ENCODE measurements around the gene EYS.

EYS gene

GRCh38 chr6:63793465-63794137, 1913.4 kb downstream of the EYS start:
- Histone ChIP-seq H3K9me3 (ENCODE audit: control insufficient read depth, low read length) (no peaks in the 10 kb centered on the region), H2AK5ac (ENCODE audit: low read length, severe bottlenecking) (no peak overlapping the region), H3K23ac (ENCODE audit: low read length in 2 of 2) (no peak overlapping the region), H2BK120ac (ENCODE audit: low read depth, low read length) (no peak overlapping the region), H4K91ac (ENCODE audit: low read length) (no peak overlapping the region), H3K4me2 (ENCODE audit: low read length, poor library complexity, severe bottlenecking) (no peak overlapping the region), H3K4me3 (ENCODE audit: insufficient read depth in 1 of 2, low read depth in 1 of 2, low read length in 2 of 2) (no peak overlapping the region), H3K18ac (ENCODE audit: low read depth in 1 of 2, low read length in 2 of 2) (no peak overlapping the region), H4K8ac (ENCODE audit: low read length) (no peak overlapping the region), H2AFZ (ENCODE audit: low read depth, low read length) (no peak overlapping the region), H3K79me1 (replicated peaks; ENCODE audit: low read length, poor library complexity, severe bottlenecking) (no peaks in the 10 kb centered on the region), H3K27me3 (ENCODE audit: control insufficient read depth in 1 of 2, insufficient read depth in 1 of 2, low read length in 2 of 2) (no peaks in the 10 kb centered on the region), H3K27ac (ENCODE audit: low read length, poor library complexity, severe bottlenecking) (no peak overlapping the region), H2BK15ac (ENCODE audit: low read depth, poor library complexity, severe bottlenecking) (no peak overlapping the region), H2BK5ac (ENCODE audit: low read depth, low read length, poor library complexity, severe bottlenecking) (no peak overlapping the region), H3K4me1 (ENCODE audit: control insufficient read depth, insufficient read depth, low read depth, low read length) (no peaks in the 10 kb centered on the region), H3K9ac (ENCODE audit: low read length) (no peak overlapping the region), H2BK12ac (ENCODE audit: low read length in 2 of 2) (no peak overlapping the region), H3K36me3 (ENCODE audit: control insufficient read depth in 1 of 2, insufficient read depth in 2 of 2, low read depth in 1 of 2, low read length in 2 of 2) (no peaks in the 10 kb centered on the region), H3K14ac (ENCODE audit: low read length in 2 of 2) (no peak overlapping the region), H3K4ac (ENCODE audit: low read depth in 1 of 2, low read length in 2 of 2) (no peak overlapping the region)
- DNase-seq, result no peak
- WGBS, result 96% methylated on average over 4 of the region's 4 CpGs

GRCh38 chr6:63792736-63793464, 1914.1 kb downstream of the EYS start:
- Histone ChIP-seq H4K8ac (ENCODE audit: low read length) (no peak overlapping the region), H4K91ac (ENCODE audit: low read length) (no peak overlapping the region), H2AK5ac (ENCODE audit: low read length, severe bottlenecking) (no peak overlapping the region), H3K4ac (ENCODE audit: low read depth in 1 of 2, low read length in 2 of 2) (no peak overlapping the region), H3K4me3 (ENCODE audit: insufficient read depth in 1 of 2, low read depth in 1 of 2, low read length in 2 of 2) (no peak overlapping the region), H2BK12ac (ENCODE audit: low read length in 2 of 2) (no peak overlapping the region), H2BK120ac (ENCODE audit: low read depth, low read length) (no peak overlapping the region), H3K14ac (ENCODE audit: low read length in 2 of 2) (no peak overlapping the region), H2BK5ac (ENCODE audit: low read depth, low read length, poor library complexity, severe bottlenecking) (no peak overlapping the region), H3K9me3 (ENCODE audit: control insufficient read depth, low read length) (no peaks in the 10 kb centered on the region), H2BK15ac (ENCODE audit: low read depth, poor library complexity, severe bottlenecking) (no peak overlapping the region), H3K18ac (ENCODE audit: low read depth in 1 of 2, low read length in 2 of 2) (no peak overlapping the region), H3K23ac (ENCODE audit: low read length in 2 of 2) (no peak overlapping the region), H3K36me3 (ENCODE audit: control insufficient read depth in 1 of 2, insufficient read depth in 2 of 2, low read depth in 1 of 2, low read length in 2 of 2) (no peaks in the 10 kb centered on the region), H3K79me1 (replicated peaks; ENCODE audit: low read length, poor library complexity, severe bottlenecking) (no peaks in the 10 kb centered on the region), H3K4me2 (ENCODE audit: low read length, poor library complexity, severe bottlenecking) (no peak overlapping the region), H3K4me1 (ENCODE audit: control insufficient read depth, insufficient read depth, low read depth, low read length) (no peaks in the 10 kb centered on the region), H3K27ac (ENCODE audit: low read length, poor library complexity, severe bottlenecking) (no peak overlapping the region), H2AFZ (ENCODE audit: low read depth, low read length) (no peak overlapping the region), H3K27me3 (ENCODE audit: control insufficient read depth in 1 of 2, insufficient read depth in 1 of 2, low read length in 2 of 2) (no peaks in the 10 kb centered on the region), H3K9ac (ENCODE audit: low read length) (no peak overlapping the region)
- DNase-seq, result no peak
- 88% methylated on average over 3 of the region's 3 CpGs for WGBS

- no peaks in the 10 kb centered on the region for H3K27me3 ChIP-seq (ENCODE audit: control insufficient read depth in 1 of 2, insufficient read depth in 1 of 2, low read length in 2 of 2)
These were observed 1916.7 kb downstream of the EYS start for GRCh38 chr6:63790334-63790733.

GRCh38 chr6:63789699-63790098, 1917.3 kb downstream of the EYS start:
- Histone ChIP-seq H3K4me3 (ENCODE audit: insufficient read depth in 1 of 2, low read depth in 1 of 2, low read length in 2 of 2) (no peak overlapping the region), H2BK15ac (ENCODE audit: low read depth, poor library complexity, severe bottlenecking) (no peak overlapping the region), H2BK120ac (ENCODE audit: low read depth, low read length) (no peak overlapping the region), H3K79me1 (replicated peaks; ENCODE audit: low read length, poor library complexity, severe bottlenecking) (no peaks in the 10 kb centered on the region), H3K4ac (ENCODE audit: low read depth in 1 of 2, low read length in 2 of 2) (no peak overlapping the region), H2AFZ (ENCODE audit: low read depth, low read length) (no peak overlapping the region), H3K14ac (ENCODE audit: low read length in 2 of 2) (no peak overlapping the region), H4K91ac (ENCODE audit: low read length) (no peak overlapping the region), H3K27ac (ENCODE audit: low read length, poor library complexity, severe bottlenecking) (no peak overlapping the region), H3K36me3 (ENCODE audit: control insufficient read depth in 1 of 2, insufficient read depth in 2 of 2, low read depth in 1 of 2, low read length in 2 of 2) (no peaks in the 10 kb centered on the region), H2AK5ac (ENCODE audit: low read length, severe bottlenecking) (no peak overlapping the region), H4K8ac (ENCODE audit: low read length) (no peak overlapping the region), H3K9me3 (ENCODE audit: control insufficient read depth, low read length) (no peaks in the 10 kb centered on the region), H3K4me1 (ENCODE audit: control insufficient read depth, insufficient read depth, low read depth, low read length) (no peaks in the 10 kb centered on the region), H3K23ac (ENCODE audit: low read length in 2 of 2) (no peak overlapping the region), H3K27me3 (ENCODE audit: control insufficient read depth in 1 of 2, insufficient read depth in 1 of 2, low read length in 2 of 2) (no peaks in the 10 kb centered on the region), H2BK12ac (ENCODE audit: low read length in 2 of 2) (no peak overlapping the region), H3K9ac (ENCODE audit: low read length) (no peak overlapping the region), H3K4me2 (ENCODE audit: low read length, poor library complexity, severe bottlenecking) (no peak overlapping the region), H2BK5ac (ENCODE audit: low read depth, low read length, poor library complexity, severe bottlenecking) (no peak overlapping the region), H3K18ac (ENCODE audit: low read depth in 1 of 2, low read length in 2 of 2) (no peak overlapping the region)
- no peak for DNase-seq
- 82% methylated on average over 3 of the region's 3 CpGs for WGBS

More at GRCh38 chr6:63790334-63790733, 1916.7 kb downstream of the EYS start:
- Histone ChIP-seq H2AFZ (ENCODE audit: low read depth, low read length) (no peak overlapping the region), H3K36me3 (ENCODE audit: control insufficient read depth in 1 of 2, insufficient read depth in 2 of 2, low read depth in 1 of 2, low read length in 2 of 2) (no peaks in the 10 kb centered on the region), H3K4ac (ENCODE audit: low read depth in 1 of 2, low read length in 2 of 2) (no peak overlapping the region), H2BK120ac (ENCODE audit: low read depth, low read length) (no peak overlapping the region), H3K9ac (ENCODE audit: low read length) (no peak overlapping the region), H2BK5ac (ENCODE audit: low read depth, low read length, poor library complexity, severe bottlenecking) (no peak overlapping the region), H3K23ac (ENCODE audit: low read length in 2 of 2) (no peak overlapping the region), H3K27ac (ENCODE audit: low read length, poor library complexity, severe bottlenecking) (no peak overlapping the region), H3K18ac (ENCODE audit: low read depth in 1 of 2, low read length in 2 of 2) (no peak overlapping the region), H4K8ac (ENCODE audit: low read length) (no peak overlapping the region), H3K79me1 (replicated peaks; ENCODE audit: low read length, poor library complexity, severe bottlenecking) (no peaks in the 10 kb centered on the region), H2AK5ac (ENCODE audit: low read length, severe bottlenecking) (no peak overlapping the region), H2BK15ac (ENCODE audit: low read depth, poor library complexity, severe bottlenecking) (no peak overlapping the region), H3K9me3 (ENCODE audit: control insufficient read depth, low read length) (no peaks in the 10 kb centered on the region), H3K14ac (ENCODE audit: low read length in 2 of 2) (no peak overlapping the region), H2BK12ac (ENCODE audit: low read length in 2 of 2) (no peak overlapping the region), H3K4me2 (ENCODE audit: low read length, poor library complexity, severe bottlenecking) (no peak overlapping the region), H3K4me1 (ENCODE audit: control insufficient read depth, insufficient read depth, low read depth, low read length) (no peaks in the 10 kb centered on the region), H4K91ac (ENCODE audit: low read length) (no peak overlapping the region), H3K4me3 (ENCODE audit: insufficient read depth in 1 of 2, low read depth in 1 of 2, low read length in 2 of 2) (no peak overlapping the region)
- no peak for DNase-seq
- WGBS, result 96% methylated on average over 3 of the region's 3 CpGs

Measured in mesenchymal stem cell (in vitro differentiated cells and primary cell).